Measurements from ENCODE around the gene MTIF3. TPM values are rescaled to one million over a fixed set of nuclear protein-coding genes. Genes with fewer than 3 reads are reported as not detected.
"Not testable (repeated sequence)": the region's sequence is repeated elsewhere in the genome, so short reads cannot be mapped to it uniquely, and the experiment has no call there.

MTIF3 gene
- total RNA-seq, 2 experiments from 2014 or later = 45.7 to 67.6 TPM

GRCh38 chr13:27403727-27404385 is 46.5 kb downstream of the MTIF3 start:
- Mint-ChIP-seq H3K9me3 (no peaks in the 10 kb centered on the region), H3K27me3 (peaks cover 5% of the 10 kb centered on the region), H3K27ac (no peak overlapping the region), H3K36me3 (ENCODE audit: low read depth) (no peaks in the 10 kb centered on the region), H3K4me3 (no peak overlapping the region), H3K4me1 (peaks cover 14% of the 10 kb centered on the region)
- ChIA-PET POLR2A (interaction anchor here (0.5 kb wide), 1 partner anchor 78 kb away, joined by 3 read pairs; no protein-coding TSS in a partner anchor), CTCF (interaction anchor here (0.9 to 1.2 kb wide), 2 partner anchors 11 to 59 kb away, joined by 3 to 7 read pairs; no protein-coding TSS in a partner anchor)
- DNase-seq = no peak

- Mint-ChIP-seq H3K27me3 (peaks cover 4% of the 10 kb centered on the region), H3K9me3 (no peaks in the 10 kb centered on the region), H3K27ac (no peak overlapping the region), H3K4me1 (peaks cover 14% of the 10 kb centered on the region), H3K36me3 (ENCODE audit: low read depth) (no peaks in the 10 kb centered on the region), H3K4me3 (no peak overlapping the region)
- DNase-seq = no peak
- CTCF ChIA-PET = interaction anchor here (0.9 to 1.2 kb wide), 2 partner anchors 12 to 59 kb away, joined by 3 to 7 read pairs; no protein-coding TSS in a partner anchor
- POLR2A ChIA-PET = interaction anchor here (0.5 kb wide), 1 partner anchor 79 kb away, joined by 3 read pairs; no protein-coding TSS in a partner anchor
These were observed 47.1 kb downstream of the MTIF3 start for GRCh38 chr13:27403203-27403678.

- Mint-ChIP-seq H3K27ac (no peak overlapping the region), H3K4me1 (peaks cover 10% of the 10 kb centered on the region), H3K36me3 (ENCODE audit: low read depth) (no peaks in the 10 kb centered on the region), H3K4me3 (no peak overlapping the region), H3K9me3 (no peaks in the 10 kb centered on the region), H3K27me3 (no peaks in the 10 kb centered on the region)
- no peak for DNase-seq
- POLR2A ChIA-PET = interaction anchor here (0.6 kb wide), 1 partner anchor 24 kb away, joined by 4 read pairs; no protein-coding TSS in a partner anchor
- CTCF ChIA-PET = interaction anchor here (0.6 kb wide), 1 partner anchor 625 kb away, joined by 7 read pairs; no protein-coding TSS in a partner anchor
These were observed 49.2 kb downstream of the MTIF3 start for GRCh38 chr13:27401210-27401609.

GRCh38 chr13:27400405-27400804 is 50.0 kb downstream of the MTIF3 start:
- H3K4me3 Mint-ChIP-seq; H3K4me1 Mint-ChIP-seq; H3K27me3 Mint-ChIP-seq; POLR2A ChIA-PET; DNase-seq; H3K9me3 Mint-ChIP-seq; H3K27ac Mint-ChIP-seq; H3K36me3 Mint-ChIP-seq (ENCODE audit: low read depth): not testable (repeated sequence)
- CTCF ChIA-PET = interaction anchor here (0.8 kb wide), 1 partner anchor 12 kb away, joined by 3 read pairs; no protein-coding TSS in a partner anchor

- CTCF ChIA-PET = interaction anchor here (1.0 kb wide), 1 partner anchor 11 kb away, joined by 4 read pairs; no protein-coding TSS in a partner anchor
- Mint-ChIP-seq H3K4me3 (no peak overlapping the region), H3K9me3 (no peaks in the 10 kb centered on the region), H3K4me1 (peaks cover 5% of the 10 kb centered on the region), H3K27me3 (no peaks in the 10 kb centered on the region), H3K36me3 (ENCODE audit: low read depth) (no peaks in the 10 kb centered on the region), H3K27ac (no peak overlapping the region)
- no peak for DNase-seq
- POLR2A ChIA-PET = no interaction called here
These were observed 52.0 kb downstream of the MTIF3 start for GRCh38 chr13:27398360-27398759.

- CTCF ChIA-PET = interaction anchor here (0.9 kb wide), 1 partner anchor 429 kb away, joined by 3 read pairs; no protein-coding TSS in a partner anchor
These were observed 54.0 kb downstream of the MTIF3 start for GRCh38 chr13:27396252-27396846.

GRCh38 chr13:27395007-27395510 is 55.3 kb downstream of the MTIF3 start:
- CTCF ChIA-PET = interaction anchor here (1.0 kb wide), 1 partner anchor 46 kb away, joined by 3 read pairs; no protein-coding TSS in a partner anchor

More at GRCh38 chr13:27396252-27396846, 54.0 kb downstream of the MTIF3 start:
- peaks cover under 1% of the 10 kb centered on the region for H3K27me3 Mint-ChIP-seq
- H3K4me3 Mint-ChIP-seq = no peak overlapping the region
- DNase-seq = no peak
- no peaks in the 10 kb centered on the region for H3K36me3 Mint-ChIP-seq (ENCODE audit: low read depth)
- POLR2A ChIA-PET = no interaction called here
- no peaks in the 10 kb centered on the region for H3K9me3 Mint-ChIP-seq
- peaks cover 4% of the 10 kb centered on the region for H3K4me1 Mint-ChIP-seq
- no peak overlapping the region for H3K27ac Mint-ChIP-seq

GRCh38 chr13:27393101-27393500 is 57.3 kb downstream of the MTIF3 start:
- DNase-seq = no peak
- Mint-ChIP-seq H3K27me3 (peaks cover 2% of the 10 kb centered on the region), H3K27ac (no peak overlapping the region), H3K4me3 (no peak overlapping the region), H3K4me1 (no peaks in the 10 kb centered on the region), H3K9me3 (no peaks in the 10 kb centered on the region), H3K36me3 (ENCODE audit: low read depth) (no peaks in the 10 kb centered on the region)
- ChIA-PET POLR2A (no interaction called here), CTCF (no interaction called here)

More at GRCh38 chr13:27395007-27395510, 55.3 kb downstream of the MTIF3 start:
- POLR2A ChIA-PET = no interaction called here
- no peak for DNase-seq
- no peaks in the 10 kb centered on the region for H3K4me1 Mint-ChIP-seq
- no peak overlapping the region for H3K27ac Mint-ChIP-seq
- H3K27me3 Mint-ChIP-seq = peaks cover 2% of the 10 kb centered on the region
- no peaks in the 10 kb centered on the region for H3K9me3 Mint-ChIP-seq
- no peak overlapping the region for H3K4me3 Mint-ChIP-seq
- no peaks in the 10 kb centered on the region for H3K36me3 Mint-ChIP-seq (ENCODE audit: low read depth)

- no peaks in the 10 kb centered on the region for H3K9me3 Mint-ChIP-seq
- H3K4me1 Mint-ChIP-seq = no peaks in the 10 kb centered on the region
- no peaks in the 10 kb centered on the region for H3K36me3 Mint-ChIP-seq (ENCODE audit: low read depth)
- ChIA-PET POLR2A (no interaction called here), CTCF (interaction anchor here (0.7 kb wide), 1 partner anchor 262 kb away, joined by 3 read pairs; no protein-coding TSS in a partner anchor)
- no peak overlapping the region for H3K4me3 Mint-ChIP-seq
- peaks cover 2% of the 10 kb centered on the region for H3K27me3 Mint-ChIP-seq
- H3K27ac Mint-ChIP-seq = no peak overlapping the region
- DNase-seq = no peak
These were observed 58.9 kb downstream of the MTIF3 start for GRCh38 chr13:27391471-27391870.

GRCh38 chr13:27389891-27390290 is 60.5 kb downstream of the MTIF3 start:
- DNase-seq = no peak
- Mint-ChIP-seq H3K4me3 (no peak overlapping the region), H3K9me3 (no peaks in the 10 kb centered on the region), H3K4me1 (no peaks in the 10 kb centered on the region), H3K36me3 (ENCODE audit: low read depth) (no peaks in the 10 kb centered on the region), H3K27me3 (peaks cover 5% of the 10 kb centered on the region), H3K27ac (no peak overlapping the region)
- CTCF ChIA-PET = no interaction called here
- POLR2A ChIA-PET = no interaction called here

GRCh38 chr13:27388241-27388640 is 62.1 kb downstream of the MTIF3 start:
- Mint-ChIP-seq H3K4me1 (no peaks in the 10 kb centered on the region), H3K27ac (no peak overlapping the region), H3K9me3 (no peaks in the 10 kb centered on the region), H3K27me3 (peaks cover 10% of the 10 kb centered on the region), H3K36me3 (ENCODE audit: low read depth) (no peaks in the 10 kb centered on the region), H3K4me3 (no peak overlapping the region)
- DNase-seq = no peak
- ChIA-PET CTCF (interaction anchor here (0.6 to 1.3 kb wide), 2 partner anchors 12 to 439 kb away, joined by 3 to 4 read pairs; no protein-coding TSS in a partner anchor), POLR2A (no interaction called here)

Measured in activated CD4-positive, alpha-beta T cell treated with anti-CD3 and anti-CD28 coated beads, Interleukin-2, amount 10 ng/mL, durations not matched to agents 7 days and 5 days (primary cell).